ENCODE data around the gene ARMCX4.
A peak's percentile ranks its signal among the peaks of the same experiment; 100 is the strongest.
"Not testable (repeated sequence)": the region's sequence is repeated elsewhere in the genome, so short reads cannot be mapped to it uniquely, and the experiment has no call there.

ARMCX4 gene

GRCh38 chrX:101485212-101485949, at the start of gene ARMCX4:
Gene ARMCX4 (plus strand): TSS chrX:101485456. CDS start chrX:101488590, 3,134 bp downstream.
- DNase-seq (ENCODE audit: low read depth in 2 of 2): peak; percentile 21 to 30

GRCh38 chrX:101442085-101442484, 43.2 kb upstream of the ARMCX4 start:
- no peak for DNase-seq (ENCODE audit: low read depth in 2 of 2)

- no peak for DNase-seq (ENCODE audit: low read depth in 2 of 2)
Observed at GRCh38 chrX:101449279-101449678, 36.0 kb upstream of the ARMCX4 start.

GRCh38 chrX:101450085-101450484, 35.2 kb upstream of the ARMCX4 start:
- DNase-seq (ENCODE audit: low read depth in 2 of 2): no peak

- DNase-seq (ENCODE audit: low read depth in 2 of 2): no peak
Observed at GRCh38 chrX:101450961-101451360, 34.3 kb upstream of the ARMCX4 start.

GRCh38 chrX:101452056-101452455, 33.2 kb upstream of the ARMCX4 start:
- DNase-seq (ENCODE audit: low read depth in 2 of 2): no peak

GRCh38 chrX:101460669-101461068, 24.6 kb upstream of the ARMCX4 start:
- DNase-seq (ENCODE audit: low read depth in 2 of 2): no peak

GRCh38 chrX:101462892-101463291, 22.4 kb upstream of the ARMCX4 start:
- DNase-seq (ENCODE audit: low read depth in 2 of 2): no peak

- no peak for DNase-seq (ENCODE audit: low read depth in 2 of 2)
Observed at GRCh38 chrX:101478366-101478765, 6.9 kb upstream of the ARMCX4 start.

- no peak for DNase-seq (ENCODE audit: low read depth in 2 of 2)
Observed at GRCh38 chrX:101482296-101482695, 3.0 kb upstream of the ARMCX4 start.

- no peak for DNase-seq (ENCODE audit: low read depth in 2 of 2)
Observed at GRCh38 chrX:101483705-101484104, 1.6 kb upstream of the ARMCX4 start.

GRCh38 chrX:101484135-101484534, 1.1 kb upstream of the ARMCX4 start:
- no peak for DNase-seq (ENCODE audit: low read depth in 2 of 2)

GRCh38 chrX:101488796-101489195, 3.5 kb downstream of the ARMCX4 start:
- DNase-seq (ENCODE audit: low read depth in 2 of 2): no peak

GRCh38 chrX:101491943-101492342, 6.7 kb downstream of the ARMCX4 start:
- no peak for DNase-seq (ENCODE audit: low read depth in 2 of 2)

GRCh38 chrX:101493225-101493624, 8.0 kb downstream of the ARMCX4 start:
- no peak for DNase-seq (ENCODE audit: low read depth in 2 of 2)

- DNase-seq (ENCODE audit: low read depth in 2 of 2): not testable (repeated sequence)
Observed at GRCh38 chrX:101502929-101503328, 17.7 kb downstream of the ARMCX4 start.

GRCh38 chrX:101507372-101507771, 22.1 kb downstream of the ARMCX4 start:
- DNase-seq (ENCODE audit: low read depth in 2 of 2): no peak

- no peak for DNase-seq (ENCODE audit: low read depth in 2 of 2)
Observed at GRCh38 chrX:101507986-101508385, 22.7 kb downstream of the ARMCX4 start.

- DNase-seq (ENCODE audit: low read depth in 2 of 2): no peak
Observed at GRCh38 chrX:101530944-101531343, 45.7 kb downstream of the ARMCX4 start.

Data from stimulated activated CD4-positive, alpha-beta T cell treated with anti-CD3 and anti-CD28 coated beads, Interleukin-1b, Interleukin-23, amount 100 ng/mL, for 4 hours (primary cell).